H1 (cell line): Measurements from ENCODE around the gene KXD1. TPM values are rescaled to one million over a fixed set of nuclear protein-coding genes. Genes with fewer than 3 reads are reported as not detected.
A peak's percentile ranks its signal among the peaks of the same experiment; 100 is the strongest.

Experiments
- CTCF ChIA-PET: fragments of 300-600 bp; sonication (Branson Sonifier 250); formaldehyde crosslinking; loops from one replicate; lab custom pipeline; 2021; ENCODE audit not compliant: partially characterized antibody; lab: Charles Lee
- POLR2A ChIA-PET: fragments of 300-600 bp; sonication (Branson Sonifier 250); formaldehyde crosslinking; loops from one replicate; lab custom pipeline; 2021; ENCODE audit warnings: inconsistent platforms; ENCODE audit not compliant: partially characterized antibody; lab: Charles Lee
- DNase-seq, 2 experiments: peaks; one replicate each; pipeline versions ENCODE4 v3.0.0 to v3.0.0-alpha.2; 2010 to 2022; ENCODE audit warnings: low spot score in 2 of 2, low read depth in 1 of 2, mixed read lengths in 1 of 2
- FAIRE-seq: peaks from 2 replicates; lab custom pipeline; 2011; peaks lifted over from hg19 to GRCh38; lab: Jason Lieb, UNC
- H2AFZ ChIP-seq: 2 replicates; pipeline ENCODE4 v1.8.1; 2012; ENCODE audit warnings: low read length, inconsistent platforms
- H2AK5ac ChIP-seq: 2 replicates; pipeline ENCODE4 v1.6.1; 2013; ENCODE audit warnings: low read depth, low read length
- H2BK120ac ChIP-seq: replicated peaks from 2 replicates; pipeline ENCODE3; 2013; ENCODE audit warnings: low read depth, low read length, inconsistent platforms
- H2BK12ac ChIP-seq: 2 replicates; pipeline ENCODE4 v1.6.1; 2013; ENCODE audit warnings: low read depth, low read length
- H2BK15ac ChIP-seq: 2 replicates; pipeline ENCODE4 v1.6.1; 2013; ENCODE audit warnings: low read length
- H2BK20ac ChIP-seq: 2 replicates; pipeline ENCODE4 v1.6.1; 2013; ENCODE audit warnings: low read length
- H2BK5ac ChIP-seq: 2 replicates; pipeline ENCODE4 v1.6.1; 2013; ENCODE audit warnings: low read depth, low read length
- H3K14ac ChIP-seq: 2 replicates; pipeline ENCODE4 v1.6.1; 2013; ENCODE audit warnings: inconsistent platforms; ENCODE audit not compliant: insufficient read length
- H3K18ac ChIP-seq: 2 replicates; pipeline ENCODE4 v1.6.1; 2013; ENCODE audit warnings: low read length; ENCODE audit errors: extremely low read depth
- H3K23ac ChIP-seq: 2 replicates; pipeline ENCODE4 v1.6.1; 2013; ENCODE audit warnings: inconsistent platforms; ENCODE audit not compliant: insufficient read length
- H3K23me2 ChIP-seq: 2 replicates; pipeline ENCODE4 v1.6.1; 2013; ENCODE audit warnings: low read depth, low read length
- H3K27ac ChIP-seq: 2 replicates; pipeline ENCODE4 v1.6.1; 2011; ENCODE audit warnings: low read depth, low read length, inconsistent platforms
- H3K27me3 ChIP-seq, 4 experiments: replicated peaks in 1 of 4; 1 replicate in 1 of 4; 2 replicates in 3 of 4; pipeline versions ENCODE4 v1.6.1 to v1.8.1; 2011 to 2013; ENCODE audit warnings: low read length in 3 of 4, mild to moderate bottlenecking in 3 of 4, inconsistent platforms in 2 of 4, mixed read lengths in 2 of 4, moderate library complexity in 1 of 4; ENCODE audit not compliant: control insufficient read depth in 3 of 4, insufficient read depth in 3 of 4; ENCODE audit errors: extremely low read depth in 1 of 4
- H3K36me3 ChIP-seq, 4 experiments: 2 replicates each; pipeline versions ENCODE4 v1.6.1 to v1.8.1; 2011 to 2013; ENCODE audit warnings: mild to moderate bottlenecking in 4 of 4, low read length in 3 of 4, moderate library complexity in 2 of 4, control low read depth in 1 of 4, inconsistent platforms in 1 of 4; ENCODE audit not compliant: insufficient read depth in 4 of 4, control insufficient read depth in 2 of 4
- H3K4ac ChIP-seq: replicated peaks from 2 replicates; pipeline ENCODE3; 2013; ENCODE audit warnings: low read length, low read depth, mixed read lengths, inconsistent platforms; ENCODE audit not compliant: insufficient read length
- H3K4me1 ChIP-seq, 4 experiments: replicated peaks in 1 of 4; 1 replicate in 1 of 4; 2 replicates in 3 of 4; pipeline versions ENCODE4 v1.6.1 to v1.8.1; 2011 to 2013; ENCODE audit warnings: low read length in 3 of 4, inconsistent platforms in 2 of 4, mixed read lengths in 1 of 4; ENCODE audit not compliant: insufficient read depth in 4 of 4, control insufficient read depth in 3 of 4
- H3K4me2 ChIP-seq, 2 experiments: 2 replicates each; pipeline versions ENCODE4 v1.6.1 to v1.8.1; 2011 to 2013; ENCODE audit warnings: low read depth in 2 of 2, low read length in 2 of 2, control low read depth in 1 of 2, inconsistent platforms in 1 of 2, mild to moderate bottlenecking in 1 of 2; ENCODE audit not compliant: insufficient read depth in 1 of 2
- H3K4me3 ChIP-seq, 4 experiments: fragments of 200-600, 300-600 bp in 1 of 4; sonication (generic), shearing (Covaris generic), sonication (Bioruptor Twin) in 1 of 4; 2 replicates each; pipeline versions ENCODE4 v1.5.1 to v1.8.1; 2011 to 2016; ENCODE audit warnings: low read length in 4 of 4, low read depth in 3 of 4, control low read depth in 2 of 4, inconsistent platforms in 2 of 4, mild to moderate bottlenecking in 2 of 4, mixed read lengths in 1 of 4, moderate library complexity in 1 of 4; ENCODE audit not compliant: insufficient read depth in 2 of 4; ENCODE audit errors: extremely low read depth in 1 of 4
- H3K56ac ChIP-seq: replicated peaks from 2 replicates; pipeline ENCODE3; 2013; ENCODE audit warnings: low read depth, mild to moderate bottlenecking, mixed read lengths, low read length, inconsistent platforms; ENCODE audit not compliant: insufficient read length
- H3K79me1 ChIP-seq: 2 replicates; pipeline ENCODE4 v1.6.1; 2013; ENCODE audit warnings: low read depth, low read length, control low read depth
- H3K79me2 ChIP-seq, 2 experiments: 2 replicates each; pipeline versions ENCODE4 v1.6.1 to v1.8.1; 2012 to 2013; ENCODE audit warnings: low read length in 2 of 2, mild to moderate bottlenecking in 2 of 2, inconsistent platforms in 1 of 2; ENCODE audit not compliant: insufficient read depth in 2 of 2, control insufficient read depth in 1 of 2
- H3K9ac ChIP-seq, 4 experiments: replicated peaks in 1 of 4; 1 replicate in 1 of 4; 2 replicates in 3 of 4; pipeline versions ENCODE4 v1.6.1 to v1.8.1; 2011 to 2013; ENCODE audit warnings: low read depth in 3 of 4, low read length in 3 of 4, control low read depth in 2 of 4, mild to moderate bottlenecking in 2 of 4, moderate library complexity in 2 of 4, inconsistent platforms in 1 of 4; ENCODE audit errors: extremely low read depth in 1 of 4
- H3K9me3 ChIP-seq, 2 experiments: 2 replicates each; pipeline versions ENCODE4 v1.6.1 to v1.8.1; 2012 to 2013; ENCODE audit warnings: mild to moderate bottlenecking in 2 of 2, moderate library complexity in 2 of 2, control low read depth in 1 of 2, inconsistent platforms in 1 of 2, low read depth in 1 of 2, low read length in 1 of 2, mixed read lengths in 1 of 2; ENCODE audit not compliant: insufficient read depth in 2 of 2
- H4K20me1 ChIP-seq, 2 experiments: replicated peaks in 1 of 2; 2 replicates each; pipeline versions ENCODE3 to v1.8.1; 2011 to 2013; ENCODE audit warnings: inconsistent platforms in 2 of 2, low read length in 2 of 2, mild to moderate bottlenecking in 1 of 2; ENCODE audit not compliant: insufficient read depth in 2 of 2, control insufficient read depth in 1 of 2
- H4K5ac ChIP-seq: 2 replicates; pipeline ENCODE4 v1.6.1; 2013; ENCODE audit warnings: low read length, low read depth, mixed read lengths, inconsistent platforms; ENCODE audit not compliant: insufficient read length
- H4K8ac ChIP-seq: 2 replicates; pipeline ENCODE4 v1.8.0; 2013; ENCODE audit warnings: mild to moderate bottlenecking, moderate library complexity, low read length, inconsistent platforms; ENCODE audit not compliant: insufficient read depth; ENCODE audit errors: extremely low read depth
- H4K91ac ChIP-seq: replicated peaks from 2 replicates; pipeline ENCODE3; 2013; ENCODE audit warnings: low read length, mixed read lengths, inconsistent platforms; ENCODE audit not compliant: insufficient read length
- EP300 ChIP-seq, 2 experiments: IDR thresholded peaks; 1 replicate in 1 of 2; 2 replicates in 1 of 2; pipeline ENCODE4 v1.6.1; 2011 to 2012; ENCODE audit warnings: low read depth in 2 of 2, low read length in 2 of 2, mild to moderate bottlenecking in 2 of 2, borderline replicate concordance in 1 of 2, inconsistent platforms in 1 of 2, moderate library complexity in 1 of 2
- EZH2 ChIP-seq: fragments of 200-600 bp; sonication (generic); IDR thresholded peaks from 2 replicates; pipeline ENCODE4 v1.7.1; 2012; ENCODE audit warnings: low read depth, mild to moderate bottlenecking, moderate library complexity, low read length, inconsistent platforms; ENCODE audit not compliant: severe bottlenecking
- SAP30 ChIP-seq: fragments of 300-600 bp; sonication (generic); IDR thresholded peaks from 2 replicates; pipeline ENCODE4 v1.7.1; 2012; ENCODE audit warnings: low read length, moderate library complexity, mild to moderate bottlenecking, inconsistent platforms; ENCODE audit not compliant: insufficient read depth, insufficient replicate concordance
- SP1 ChIP-seq: IDR thresholded peaks from 2 replicates; pipeline ENCODE4 v1.6.1; 2011; ENCODE audit warnings: low read depth, low read length
- SUZ12 ChIP-seq: fragments of 200-600 bp; sonication (generic); IDR thresholded peaks from 2 replicates; pipeline ENCODE4 v1.6.1; 2012; ENCODE audit warnings: mild to moderate bottlenecking, inconsistent platforms, low read length, moderate library complexity, mixed read lengths
- TCF12 ChIP-seq: IDR thresholded peaks from 2 replicates; pipeline ENCODE4 v1.6.1; 2011; ENCODE audit warnings: low read depth, mild to moderate bottlenecking, low read length
- TEAD4 ChIP-seq: IDR thresholded peaks from 2 replicates; pipeline ENCODE4 v1.6.1; 2012; ENCODE audit warnings: low read depth, low read length, inconsistent platforms, mixed read lengths
- WGBS, 2 experiments: shearing (Covaris generic) in 1 of 2; methylation state at CpG; one replicate each; pipeline versions ENCODE4 v1.1.6 to v1.1.7; 2013 to 2015; ENCODE audit warnings: low lambda C conversion rate in 2 of 2, mixed read lengths in 2 of 2, inconsistent platforms in 1 of 2, low coverage in 1 of 2, missing lambda C conversion rate in 1 of 2; ENCODE audit not compliant: insufficient replicate concordance in 2 of 2, insufficient coverage in 1 of 2, insufficient read length in 1 of 2; ENCODE audit errors: extremely low coverage in 1 of 2, missing lambda C conversion rate in 1 of 2; 5-methylcytosine and 5-hydroxymethylcytosine counted together
- polyA plus RNA-seq, 7 experiments: library from polyadenylated mRNA; depleted of rRNA in 3 of 7; stranded (reverse) in 5 of 7; unstranded in 2 of 7; fragments of >200 nt in 5 of 7; fragments of 200-250 nt in 2 of 7; gene quantifications; 1 replicate in 5 of 7; 2 replicates in 1 of 7; 4 replicates in 1 of 7; pipeline versions ENCODE4 v1.2.1 to v1.2.3, GENCODE V29; 2011 to 2013; ENCODE audit warnings: missing spikeins in 2 of 7, mixed read lengths in 2 of 7
- total RNA-seq: library from RNA; stranded (reverse); fragmentation: NEBNext Ultra II Directional; extraction: Animal tissue kit (Norgen Biotek cat#: 25700); gene quantifications from 2 replicates; pipeline ENCODE4 v1.2.1, GENCODE V29; 2021

KXD1 gene
- total and polyA plus RNA-seq, 2 of the 8 experiments (the other 6 are each of a cell fraction or from before 2014, with no cell fraction given): 115 to 267 TPM

DNA sequence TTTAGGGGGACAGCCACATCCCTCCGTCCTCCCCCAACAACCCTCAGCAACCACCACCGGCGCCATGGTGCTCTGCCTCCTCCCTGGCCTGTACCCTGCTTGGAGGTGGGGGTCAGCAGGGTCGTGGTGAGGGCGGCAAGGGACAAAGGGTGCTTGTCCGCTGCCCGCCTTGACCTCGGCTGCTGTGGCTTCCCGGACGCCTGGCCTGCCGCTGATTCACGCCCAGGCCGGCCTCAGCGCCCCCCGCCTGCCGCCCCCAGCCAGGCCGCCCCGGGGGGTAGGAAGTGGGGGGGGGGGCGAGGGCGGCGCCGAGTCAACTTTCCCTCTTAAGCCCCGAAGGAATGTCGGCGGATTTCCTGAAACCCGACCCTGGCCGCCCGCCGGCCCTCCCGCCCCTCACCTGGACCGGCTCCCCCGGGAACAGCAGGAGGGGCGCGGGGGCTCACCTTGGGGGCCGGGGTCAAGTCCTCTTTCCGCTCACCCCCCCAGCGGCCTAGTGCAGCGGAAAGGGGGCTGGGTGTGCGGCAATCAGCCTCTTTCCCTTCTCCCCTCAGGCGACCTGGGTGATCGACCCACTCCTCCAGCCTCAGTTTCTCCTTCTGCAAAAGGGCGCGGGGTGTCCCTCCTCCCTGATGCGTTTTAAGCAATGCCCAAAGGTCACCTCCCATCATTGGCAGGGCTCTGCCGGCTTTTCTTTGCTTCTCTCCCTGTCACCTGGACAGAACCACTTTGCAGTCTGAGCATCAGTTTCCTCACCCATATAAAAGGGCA, 53.1 kb downstream of the KXD1 start:
- FAIRE-seq: no peak
- TF ChIP-seq SUZ12: no peak; the same call in 1 of the 2 replicates
- TF ChIP-seq EP300 (IDR thresholded peaks at IDR 0.05; ENCODE audit: borderline replicate concordance in 1 of 2, low read depth in 2 of 2, low read length in 2 of 2): no peak
- no peak for TF ChIP-seq TCF12
- 0 out of 2 replicates have a peak, but pooled peaks have one; percentile 23 for TF ChIP-seq TEAD4
- TF ChIP-seq EZH2: peak; percentile 34
- no peak for TF ChIP-seq SP1
- TF ChIP-seq SAP30: no peak
- WGBS, 2 experiments: 7% methylated on average over 13 of the region's 45 CpGs; no CpG with 5 or more reads in 1 of the 2 experiments

More for the DNA sequence above, 53.1 kb downstream of the KXD1 start:
- H4K20me1 ChIP-seq: peaks cover 0 to 13% of the 10 kb centered on the region in 2 experiments
- H3K4me1 ChIP-seq: peaks cover 28 to 52% (median 35%) of the 10 kb centered on the region in 4 experiments
- peak overlapping the region; percentile 80 to 95 for H3K4me2 ChIP-seq
- no peak overlapping the region for H3K23ac ChIP-seq
- peak overlapping the region; percentile 72; the same call in 1 of the 2 replicates for H2BK20ac ChIP-seq
- ChIA-PET CTCF (interaction anchor here (0.5 to 1.7 kb wide), 4 partner anchors 12 to 61 kb away, joined by 3 to 5 read pairs (median 4); no protein-coding TSS in a partner anchor), POLR2A (interaction anchor here (0.7 to 1.3 kb wide), 5 partner anchors 8 to 65 kb away, joined by 3 to 4 read pairs (median 3); no protein-coding TSS in a partner anchor)
- peak overlapping the region; percentile 94; the same call in 1 of the 2 replicates for H2BK5ac ChIP-seq
- H3K36me3 ChIP-seq: peaks cover 0 to 14% (median 0%) of the 10 kb centered on the region in 4 experiments; a peak in 1 of 8 replicates
- peak overlapping the region; percentile 90 for H3K4ac ChIP-seq
- H3K27me3 ChIP-seq: peaks cover 76 to 93% (median 88%) of the 10 kb centered on the region in 4 experiments
- H3K9me3 ChIP-seq: no peaks in the 10 kb centered on the region
- H4K8ac ChIP-seq: peak overlapping the region; percentile 63; the same call in 1 of the 2 replicates
- peaks cover 23% of the 10 kb centered on the region for H3K23me2 ChIP-seq
- no peak overlapping the region for H4K5ac ChIP-seq
- H3K79me1 ChIP-seq: no peaks in the 10 kb centered on the region
- H2AK5ac ChIP-seq: peak overlapping the region; percentile 77; the same call in 1 of the 2 replicates
- peak overlapping the region; percentile 80; the same call in 1 of the 2 replicates for H2BK12ac ChIP-seq
- peak in 1 of 2 experiments; percentile 66 for DNase-seq
- H3K79me2 ChIP-seq: no peaks in the 10 kb centered on the region
- H3K27ac ChIP-seq: no peak overlapping the region
- H4K91ac ChIP-seq: peak overlapping the region; percentile 96
- peak overlapping the region; percentile 86 for H2BK120ac ChIP-seq
- peak overlapping the region; percentile 86 for H3K18ac ChIP-seq
- no peak overlapping the region for H3K14ac ChIP-seq
- peak overlapping the region; percentile 30 to 75 (median 44); a peak in 7 of 8 replicates for H3K4me3 ChIP-seq
- peak overlapping the region; percentile 81 for H2BK15ac ChIP-seq
- H2AFZ ChIP-seq: no peak overlapping the region
- H3K9ac ChIP-seq: no peak overlapping the region
- no peak overlapping the region for H3K56ac ChIP-seq
